Central memory CD4-positive, alpha-beta T cell (primary cell): Measurements from ENCODE around the gene RPL18A.

ENCODE experiments used
- DNase-seq: peaks from one replicate; pipeline ENCODE4 v3.0.0; 2022
- total RNA-seq, 3 experiments: gene quantifications; one replicate each; lab custom pipeline; 2026; lab: John Stamatoyannopoulos, UW

RPL18A gene
- 370 to 718 (median 598) reads per million in 3 experiments for total RNA-seq

DNA sequence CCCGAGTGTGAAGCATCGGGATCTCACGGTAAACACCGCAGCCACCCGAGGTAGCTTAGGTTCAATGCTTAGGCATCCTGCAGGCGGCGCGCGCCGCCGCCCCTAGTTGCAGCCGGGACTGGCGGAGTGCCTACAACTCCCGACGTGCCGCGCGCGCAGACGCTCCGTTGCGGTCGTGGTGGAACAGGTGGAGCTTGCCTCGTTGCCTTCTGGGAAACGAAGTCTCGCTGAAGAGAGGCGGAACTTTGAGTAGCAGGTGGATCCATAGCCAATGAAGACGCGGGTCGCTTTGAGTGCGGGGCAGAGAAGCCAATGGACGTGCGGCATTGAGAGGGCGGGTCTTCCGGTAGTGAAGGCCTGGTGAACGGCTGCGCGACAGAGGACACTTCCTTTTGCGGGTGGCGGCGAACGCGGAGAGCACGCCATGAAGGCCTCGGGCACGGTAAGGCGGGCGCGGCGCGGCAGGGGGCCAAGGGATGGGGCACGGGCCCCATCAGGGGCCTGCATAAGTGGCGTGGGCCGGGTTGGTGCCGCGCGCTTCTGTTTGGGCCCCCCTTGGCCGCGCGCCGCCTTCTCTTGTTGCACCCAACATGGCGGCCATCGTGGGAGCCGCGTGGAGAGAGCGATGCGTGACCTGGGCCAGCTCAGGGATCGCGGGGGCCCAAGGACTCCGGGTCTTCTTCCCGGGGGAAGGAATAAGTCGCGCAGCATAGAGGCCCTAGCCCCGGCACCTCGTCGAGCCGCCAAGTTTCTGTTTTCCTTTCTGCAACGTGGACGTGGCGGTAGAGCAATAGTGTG is at the start of gene RPL18A:
Gene RPL18A, plus strand, starts transcription at position 378 of the 798 bp plus-strand sequence. Its CDS starts 47 bp downstream, at position 425.
- peak; percentile 99 for DNase-seq

DNA sequence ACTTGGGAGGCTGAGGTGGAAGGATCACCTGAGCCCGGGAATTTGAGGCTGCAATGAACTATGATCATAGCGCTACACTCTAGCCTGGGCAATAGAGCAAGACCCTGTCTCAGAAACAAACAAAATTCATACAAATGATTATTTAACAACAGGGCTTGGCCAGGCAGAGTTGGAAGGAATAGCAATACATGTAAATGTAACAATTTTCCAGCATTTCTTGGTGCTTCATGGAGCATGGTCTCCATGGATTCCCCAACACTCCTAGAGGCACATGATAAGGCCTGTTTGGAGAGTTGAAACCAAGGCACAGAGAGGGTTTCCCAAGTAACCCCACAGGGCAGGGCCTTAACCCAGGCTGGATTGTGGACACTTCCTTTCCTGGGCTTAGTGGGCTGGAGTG is 48.6 kb upstream of the RPL18A start:
- no peak for DNase-seq

DNA sequence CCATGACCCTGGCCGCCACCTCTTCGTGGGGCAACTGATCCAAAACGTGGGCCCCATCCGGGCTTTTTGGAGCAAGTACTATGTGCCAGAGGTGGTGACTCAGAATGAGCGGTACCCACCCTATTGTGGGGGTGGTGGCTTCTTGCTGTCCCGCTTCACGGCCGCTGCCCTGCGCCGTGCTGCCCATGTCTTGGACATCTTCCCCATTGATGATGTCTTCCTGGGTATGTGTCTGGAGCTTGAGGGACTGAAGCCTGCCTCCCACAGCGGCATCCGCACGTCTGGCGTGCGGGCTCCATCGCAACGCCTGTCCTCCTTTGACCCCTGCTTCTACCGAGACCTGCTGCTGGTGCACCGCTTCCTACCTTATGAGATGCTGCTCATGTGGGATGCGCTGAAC is 48.0 kb upstream of the RPL18A start:
- no peak for DNase-seq

DNA sequence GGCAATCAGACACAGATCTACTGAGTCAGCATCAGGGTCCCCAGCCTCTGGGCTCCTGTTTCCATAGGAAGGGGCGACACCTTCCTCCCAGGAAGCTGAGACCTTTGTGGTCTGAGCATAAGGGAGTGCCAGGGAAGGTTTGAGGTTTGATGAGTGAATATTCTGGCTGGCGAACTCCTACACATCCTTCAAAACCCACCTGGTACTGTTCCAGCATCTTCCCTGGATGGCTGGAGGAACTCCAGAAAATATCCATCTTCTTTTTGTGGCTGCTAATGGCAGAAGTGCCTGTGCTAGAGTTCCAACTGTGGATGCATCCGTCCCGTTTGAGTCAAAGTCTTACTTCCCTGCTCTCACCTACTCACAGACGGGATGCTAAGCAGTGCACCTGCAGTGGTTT is 47.6 kb upstream of the RPL18A start:
- DNase-seq: no peak

DNA sequence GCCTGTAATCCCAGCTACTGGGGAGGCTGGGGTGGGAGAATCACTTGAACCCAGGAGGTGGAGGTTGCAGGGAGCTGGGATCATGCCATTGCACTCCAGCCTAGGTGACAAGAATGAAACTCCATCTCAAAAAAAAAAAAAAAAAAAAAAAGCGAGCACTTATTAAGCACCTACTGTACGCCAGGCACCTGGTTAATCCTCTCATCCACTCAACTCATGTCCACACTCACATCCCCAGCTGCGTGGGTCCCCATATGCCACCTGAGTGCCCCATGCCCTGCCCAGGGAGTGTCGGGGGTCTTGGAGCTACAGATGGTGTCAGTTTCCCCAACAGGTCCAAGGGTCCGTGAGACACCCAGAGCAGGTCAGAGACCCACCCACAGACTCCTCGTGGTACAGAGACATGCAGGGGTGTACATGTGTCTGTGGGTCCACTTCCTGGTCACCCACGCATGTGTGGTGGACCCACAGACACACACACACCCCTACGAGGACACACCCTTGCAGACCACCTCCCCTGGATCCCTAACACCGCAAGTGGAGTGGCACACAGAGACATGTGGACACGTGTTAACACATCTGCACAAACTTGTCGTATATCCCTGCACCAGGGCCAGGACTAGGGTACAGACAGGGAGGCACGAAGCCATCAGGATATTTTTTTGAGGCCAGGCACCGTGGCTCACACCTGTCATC is 41.9 kb upstream of the RPL18A start:
- DNase-seq: no peak

DNA sequence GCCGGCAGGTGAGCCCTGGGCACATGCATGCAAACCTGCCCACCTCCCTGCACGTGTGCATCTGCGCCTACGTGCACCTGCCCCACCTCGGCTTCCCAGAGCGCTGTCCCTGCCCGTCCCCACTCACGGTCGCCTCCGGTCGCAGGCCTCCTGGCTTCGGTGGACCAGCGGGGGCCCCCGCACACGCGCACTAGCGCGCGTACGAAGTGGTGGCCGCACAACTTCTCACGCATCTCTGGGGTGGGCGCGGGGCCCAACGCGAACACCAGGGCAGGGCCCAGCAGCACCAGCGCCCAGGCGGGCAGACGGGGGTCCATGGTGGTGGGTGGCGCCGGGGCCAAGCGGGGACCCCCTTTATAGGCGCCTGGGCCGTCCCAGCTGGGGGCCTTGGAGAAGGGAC is 38.5 kb upstream of the RPL18A start, which contains the start of gene INSL3:
Gene INSL3, minus strand, starts transcription at position 330 of the 400 bp plus-strand sequence. Its CDS starts 13 bp downstream, at position 317.
- no peak for DNase-seq

GRCh38 chr19:17824339-17824738 is 35.4 kb upstream of the RPL18A start:
- no peak for DNase-seq

GRCh38 chr19:17826508-17827056 is 33.1 kb upstream of the RPL18A start:
- no peak for DNase-seq

DNA sequence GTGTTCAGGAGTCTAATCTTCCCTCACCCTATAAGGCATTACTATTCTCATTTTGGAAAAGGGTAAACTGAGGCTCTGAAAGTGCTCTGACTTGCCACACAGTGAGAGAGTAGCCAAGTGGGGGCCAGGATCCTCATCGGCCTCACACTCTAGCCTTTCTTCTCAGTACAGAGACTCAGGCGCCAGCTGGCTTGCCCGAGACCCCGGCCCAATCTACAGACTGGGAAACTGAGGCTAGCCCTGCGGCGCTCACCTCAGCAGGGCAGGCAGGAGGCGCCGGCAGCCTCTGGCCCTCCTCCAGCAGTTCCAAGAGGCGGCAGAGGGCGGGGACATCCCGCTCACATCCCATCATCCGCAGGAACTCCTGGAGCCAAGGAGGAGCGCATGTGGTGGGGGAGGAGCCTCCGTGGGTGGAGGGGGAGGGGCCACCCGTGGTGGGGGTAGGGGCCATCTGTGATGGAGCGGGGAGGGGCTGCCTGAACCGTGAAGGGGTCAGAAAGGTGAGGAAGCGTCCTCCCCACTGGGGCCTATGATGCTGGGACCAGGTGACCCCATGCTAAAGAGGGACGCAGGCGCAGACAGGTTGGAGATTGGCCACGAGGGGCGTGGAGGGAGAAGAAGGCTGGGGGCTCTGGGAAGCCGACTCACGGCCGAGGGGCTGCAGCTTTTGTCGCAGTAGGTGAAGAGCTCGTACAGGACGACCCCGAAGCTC is 29.7 kb upstream of the RPL18A start:
- DNase-seq: no peak

DNA sequence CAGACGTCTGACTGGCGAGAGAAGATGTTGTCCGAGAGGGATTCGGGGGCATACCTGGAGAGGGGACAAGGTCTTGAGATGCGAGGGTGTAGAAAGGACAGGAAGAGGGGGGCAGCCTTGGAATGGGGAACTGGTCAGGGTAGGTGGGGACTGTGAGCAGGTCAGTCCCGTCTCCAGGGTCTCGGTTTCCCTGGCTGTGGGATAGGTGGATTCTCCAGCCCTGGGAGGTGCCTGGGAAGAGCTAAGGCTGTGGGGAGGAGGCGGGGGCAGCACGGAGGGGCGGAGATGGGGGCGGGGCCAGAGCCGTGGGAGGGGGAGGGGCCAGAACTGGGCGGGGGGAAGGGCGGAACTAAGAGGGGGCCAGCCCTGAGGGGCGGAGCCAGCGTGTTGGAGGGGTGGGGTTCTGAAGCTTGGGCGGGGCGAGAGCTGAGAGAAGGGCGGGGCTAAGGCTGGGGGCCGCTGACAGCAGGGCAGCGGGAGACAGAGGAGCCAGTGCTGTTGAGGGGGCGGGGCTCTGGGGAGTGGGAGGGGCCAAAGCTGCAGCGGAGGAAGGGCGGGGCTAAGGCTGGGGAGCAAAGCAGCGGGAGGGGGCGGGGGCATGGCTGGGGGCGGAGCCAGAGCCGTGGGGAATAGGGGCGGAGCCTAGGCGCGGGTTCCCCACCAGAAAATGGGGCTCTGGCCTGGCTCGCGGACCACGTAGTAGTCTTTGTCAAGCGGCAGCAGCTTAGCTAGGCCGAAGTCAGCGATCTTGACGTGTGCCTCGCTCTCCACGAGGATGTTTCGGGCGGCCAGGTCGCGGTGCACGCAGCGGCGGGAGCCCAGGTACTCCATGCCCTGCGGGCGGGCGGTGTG is 28.9 kb upstream of the RPL18A start:
- no peak for DNase-seq

GRCh38 chr19:17831419-17831888 is 28.3 kb upstream of the RPL18A start:
- no peak for DNase-seq

GRCh38 chr19:17832443-17833208 is 27.1 kb upstream of the RPL18A start:
- DNase-seq: no peak

GRCh38 chr19:17834350-17835181 is 25.1 kb upstream of the RPL18A start:
- no peak for DNase-seq

DNA sequence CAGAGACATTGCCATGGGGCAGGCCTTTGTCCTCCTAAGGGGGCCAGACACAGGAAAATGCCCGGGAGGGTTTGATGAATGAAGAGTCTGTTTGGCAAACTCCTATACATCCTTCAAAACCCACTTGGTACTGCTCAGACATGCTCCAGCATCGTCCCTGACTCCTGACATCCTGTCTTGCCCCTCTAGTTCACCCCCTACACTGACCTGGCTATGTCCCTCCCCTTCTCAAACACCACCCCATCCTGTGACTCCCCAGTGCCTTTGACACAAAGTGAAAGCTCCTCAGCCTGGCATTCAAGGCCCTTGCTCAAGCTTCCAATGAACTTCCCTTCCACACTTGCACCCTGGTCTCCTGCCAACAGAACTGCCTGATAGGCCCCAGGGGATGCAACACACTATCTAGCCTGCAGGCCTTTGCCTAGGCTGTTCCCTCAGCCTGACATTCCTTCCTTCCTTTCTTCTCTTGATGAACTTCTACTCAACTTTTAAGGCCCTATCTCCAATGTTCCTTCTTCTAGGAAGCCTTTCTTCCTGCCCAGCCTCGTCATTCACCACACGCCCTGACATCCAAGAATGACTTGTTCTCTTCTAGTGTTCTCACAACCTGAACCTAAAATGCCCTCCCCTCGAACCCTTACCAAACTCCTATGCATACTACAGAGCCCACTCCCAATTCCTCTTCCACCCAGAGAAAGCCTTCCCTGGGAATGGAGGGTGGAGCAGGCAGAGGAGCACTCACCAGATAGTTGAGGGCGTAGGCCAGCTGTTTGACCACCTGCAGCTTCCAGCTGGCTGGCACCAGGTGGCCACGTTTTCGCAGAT is 24.3 kb upstream of the RPL18A start:
- DNase-seq: no peak

GRCh38 chr19:17836530-17836929 is 23.2 kb upstream of the RPL18A start:
- DNase-seq: no peak

DNA sequence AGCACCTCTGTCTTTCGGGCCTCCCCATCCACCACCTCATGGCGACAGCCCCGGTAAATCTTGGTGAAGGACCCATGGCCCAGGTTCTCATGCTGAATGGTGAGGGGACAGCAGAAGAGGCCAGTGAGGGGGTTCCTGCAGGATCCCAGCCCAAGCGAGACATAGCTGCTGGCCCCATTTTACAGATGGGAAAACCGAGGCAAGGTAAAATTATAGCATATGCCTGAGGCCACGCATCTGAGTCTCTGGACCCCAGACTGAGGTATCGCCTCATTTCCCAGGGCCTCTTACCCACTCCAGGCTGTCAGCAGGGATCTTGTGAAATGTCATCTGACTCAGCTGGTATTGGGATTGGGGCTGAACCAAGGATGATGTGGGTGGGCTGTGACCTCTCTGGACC is 21.7 kb upstream of the RPL18A start:
- no peak for DNase-seq

DNA sequence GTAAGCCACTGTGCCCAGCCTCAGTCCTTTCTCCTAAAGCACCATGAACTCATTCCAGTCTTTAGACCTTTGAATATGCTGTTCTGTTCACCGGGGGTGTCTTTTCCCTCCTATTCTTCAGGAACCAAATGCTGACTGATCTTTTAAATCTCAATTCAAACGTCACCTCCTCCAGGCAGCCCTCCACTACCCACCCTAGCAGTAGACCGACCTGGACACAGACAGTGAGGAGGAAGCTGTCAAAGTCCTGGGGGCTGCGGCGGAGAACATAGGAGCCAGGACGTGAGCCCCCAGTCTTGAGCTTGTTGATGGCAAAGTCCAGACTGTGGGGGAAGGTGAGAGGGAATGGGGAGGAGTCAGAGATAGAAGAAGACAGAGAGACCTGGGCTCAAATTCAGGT is 19.7 kb upstream of the RPL18A start:
- DNase-seq: no peak

- DNase-seq: no peak
Measured at GRCh38 chr19:17841371-17841809, 18.3 kb upstream of the RPL18A start.
